Thyroid gland (tissue), 4 donors: ENCODE results near the gene AADAT.

Experiments
- CTCF ChIP-seq, 6 experiments: fragments of 200-600 bp in 3 of 6; fragments of 450-650 bp in 3 of 6; sonication (generic) in 3 of 6; IDR thresholded peaks; one replicate each; pipeline ENCODE4 v1.5.1; 2016 to 2019; ENCODE audit warnings: antibody characterized with exemption in 6 of 6, mild to moderate bottlenecking in 2 of 6, inconsistent platforms in 1 of 6, moderate library complexity in 1 of 6
- POLR2A ChIP-seq, 2 donors: fragments of 450-650 bp; IDR thresholded peaks; one replicate each; pipeline ENCODE4 v1.6.1; 2017; ENCODE audit warnings: antibody characterized with exemption in 2 of 2, mild to moderate bottlenecking in 2 of 2, moderate library complexity in 1 of 2

GRCh38 chr4:170122252-170122651 lies 32.5 kb upstream of the AADAT start:
- no peak for TF ChIP-seq POLR2A (IDR thresholded peaks at IDR 0.05)
- no peak for TF ChIP-seq CTCF (IDR thresholded peaks at IDR 0.05)
